Panc1 (cell line): ENCODE results near the gene AIMP2. TPM values are rescaled to one million over a fixed set of nuclear protein-coding genes. Genes with fewer than 3 reads are reported as not detected.
A peak's percentile ranks its signal among the peaks of the same experiment; 100 is the strongest.
"Not testable (repeated sequence)": the region's sequence is repeated elsewhere in the genome, so short reads cannot be mapped to it uniquely, and the experiment has no call there.

Source experiments
- ATAC-seq: fragments of 200-7000 bp; cut with Tn5 transposase; 2 replicates; pipeline ENCODE4 v1.9.1; 2020; ENCODE audit warnings: mild to moderate bottlenecking, moderate library complexity
- BruUV-seq: library from RNA; stranded (reverse); fragments of 400-500 nt; replicated peaks from 2 replicates; lab custom pipeline; 2021; lab: Mats Ljungman, UMichigan
- CTCF ChIA-PET: fragments of 300-600 bp; sonication (Branson Sonifier 250); formaldehyde crosslinking; loops from one replicate; lab custom pipeline; 2022; ENCODE audit warnings: antibody characterized with exemption; lab: Charles Lee
- POLR2A ChIA-PET: fragments of 300-600 bp; sonication (Branson Sonifier 250); formaldehyde crosslinking; loops from one replicate; lab custom pipeline; 2022; ENCODE audit warnings: antibody characterized with exemption; lab: Charles Lee
- DNase-seq: peaks from one replicate; pipeline ENCODE4 v3.0.0-alpha.2; 2010; ENCODE audit warnings: low read depth, low spot score
- H3K27ac ChIP-seq: 2 replicates; pipeline ENCODE4 v1.5.1; 2011; ENCODE audit warnings: mild to moderate bottlenecking, low read length, inconsistent platforms
- H3K27me3 ChIP-seq: fragments of 200-500 bp; sonication (Bioruptor generic); 2 replicates; pipeline ENCODE4 v1.6.0; 2014; ENCODE audit warnings: low read length, inconsistent platforms; ENCODE audit not compliant: control insufficient read depth, insufficient read depth
- H3K36me3 ChIP-seq: fragments of 200-500 bp; sonication (Bioruptor generic); 2 replicates; pipeline ENCODE4 v1.5.1; 2014; ENCODE audit warnings: inconsistent platforms, mild to moderate bottlenecking, low read length, moderate library complexity; ENCODE audit not compliant: control insufficient read depth, insufficient read depth
- H3K4me1 ChIP-seq: 2 replicates; pipeline ENCODE4 v1.5.1; 2011; ENCODE audit warnings: inconsistent platforms, mild to moderate bottlenecking, low read length, moderate library complexity; ENCODE audit not compliant: control insufficient read depth, insufficient read depth
- H3K4me3 ChIP-seq, 2 experiments: 2 replicates each; pipeline ENCODE4 v1.5.1; 2011 to 2012; ENCODE audit warnings: low read depth in 2 of 2, low read length in 2 of 2, mild to moderate bottlenecking in 2 of 2, inconsistent platforms in 1 of 2, moderate library complexity in 1 of 2
- H3K9me3 ChIP-seq: fragments of 200-500 bp; sonication (Bioruptor generic); 2 replicates; pipeline ENCODE4 v1.5.1; 2014; ENCODE audit warnings: low read depth, mild to moderate bottlenecking, inconsistent platforms, low read length, moderate library complexity; ENCODE audit not compliant: control insufficient read depth, insufficient read depth
- CTCF ChIP-seq: fragments of 450-650 bp; IDR thresholded peaks from 2 replicates; pipeline ENCODE4 v1.5.1; 2017; ENCODE audit warnings: mild to moderate bottlenecking
- POLR2AphosphoS5 ChIP-seq: IDR thresholded peaks from 2 replicates; pipeline ENCODE4 v1.6.1; 2012; ENCODE audit warnings: mild to moderate bottlenecking, low read depth, low read length, moderate library complexity
- SIN3A ChIP-seq: IDR thresholded peaks from 2 replicates; pipeline ENCODE4 v1.6.1; 2012; ENCODE audit warnings: low read depth, mild to moderate bottlenecking, low read length, moderate library complexity, borderline replicate concordance; ENCODE audit not compliant: insufficient read depth
- TCF7L2 ChIP-seq: IDR thresholded peaks from 2 replicates; pipeline ENCODE4 v1.6.1; 2011; ENCODE audit warnings: mild to moderate bottlenecking, low read depth, low read length, inconsistent platforms
- in situ Hi-C: cut with HindIII; loops from 2 replicates; pipeline ENCODE4 v1.10.0; 2016; ENCODE audit warnings: low sequenced_read_pairs, low pct_unique_long_range_greater_than_20kb
- intact Hi-C: fragments of 100-400 bp; cut with micrococcal nuclease; formaldehyde crosslinking; loops from one replicate; pipeline ENCODE4 v1.10.0; 2022; ENCODE audit not compliant: unreplicated experiment
- total RNA-seq: library from RNA; stranded (reverse); gene quantifications from one replicate; pipeline ENCODE4 v1.2.1, GENCODE V29; 2021; ENCODE audit not compliant: unreplicated experiment
- TF ChIP-seq, protein P1 (sequence below), 2 experiments: IDR thresholded peaks; 2 replicates each; pipeline ENCODE4 v1.6.1; 2011 to 2012; ENCODE audit warnings: low read depth in 2 of 2, control low read depth in 1 of 2, low read length in 1 of 2, mild to moderate bottlenecking in 1 of 2, moderate library complexity in 1 of 2; ENCODE audit not compliant: insufficient read depth in 1 of 2

AIMP2 gene
- total RNA-seq, 1 experiment from 2014 or later, result 126 TPM

DNA sequence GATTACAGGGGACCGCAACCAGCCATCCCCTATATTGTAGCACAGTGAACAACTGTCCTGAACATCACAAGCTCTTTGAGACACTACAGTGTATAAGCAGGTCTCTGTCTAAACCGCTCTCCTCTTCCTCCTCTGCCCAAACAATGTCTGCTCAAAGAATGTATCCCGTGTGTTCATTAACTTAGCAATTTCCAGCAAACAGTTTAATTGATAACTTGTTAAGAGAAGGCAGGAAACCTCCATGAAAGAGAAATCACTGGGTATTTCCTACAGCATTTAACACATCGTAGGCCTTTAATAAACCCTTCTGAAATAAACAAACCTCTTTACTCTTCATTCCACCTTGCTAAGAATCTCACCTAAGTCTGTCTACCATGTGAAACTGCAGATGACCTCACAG is 1.7 kb upstream of the AIMP2 start:
- no peaks in the 10 kb centered on the region for H3K27me3 ChIP-seq
- ATAC-seq (no peak), DNase-seq (no peak)
- H3K27ac ChIP-seq, result peak overlapping the region; percentile 85
- H3K9me3 ChIP-seq, result no peaks in the 10 kb centered on the region
- intact Hi-C loops, result no loop called here
- TF ChIP-seq POLR2AphosphoS5, result no peak
- no peak for TF ChIP-seq TCF7L2
- TF ChIP-seq, protein P1, sequence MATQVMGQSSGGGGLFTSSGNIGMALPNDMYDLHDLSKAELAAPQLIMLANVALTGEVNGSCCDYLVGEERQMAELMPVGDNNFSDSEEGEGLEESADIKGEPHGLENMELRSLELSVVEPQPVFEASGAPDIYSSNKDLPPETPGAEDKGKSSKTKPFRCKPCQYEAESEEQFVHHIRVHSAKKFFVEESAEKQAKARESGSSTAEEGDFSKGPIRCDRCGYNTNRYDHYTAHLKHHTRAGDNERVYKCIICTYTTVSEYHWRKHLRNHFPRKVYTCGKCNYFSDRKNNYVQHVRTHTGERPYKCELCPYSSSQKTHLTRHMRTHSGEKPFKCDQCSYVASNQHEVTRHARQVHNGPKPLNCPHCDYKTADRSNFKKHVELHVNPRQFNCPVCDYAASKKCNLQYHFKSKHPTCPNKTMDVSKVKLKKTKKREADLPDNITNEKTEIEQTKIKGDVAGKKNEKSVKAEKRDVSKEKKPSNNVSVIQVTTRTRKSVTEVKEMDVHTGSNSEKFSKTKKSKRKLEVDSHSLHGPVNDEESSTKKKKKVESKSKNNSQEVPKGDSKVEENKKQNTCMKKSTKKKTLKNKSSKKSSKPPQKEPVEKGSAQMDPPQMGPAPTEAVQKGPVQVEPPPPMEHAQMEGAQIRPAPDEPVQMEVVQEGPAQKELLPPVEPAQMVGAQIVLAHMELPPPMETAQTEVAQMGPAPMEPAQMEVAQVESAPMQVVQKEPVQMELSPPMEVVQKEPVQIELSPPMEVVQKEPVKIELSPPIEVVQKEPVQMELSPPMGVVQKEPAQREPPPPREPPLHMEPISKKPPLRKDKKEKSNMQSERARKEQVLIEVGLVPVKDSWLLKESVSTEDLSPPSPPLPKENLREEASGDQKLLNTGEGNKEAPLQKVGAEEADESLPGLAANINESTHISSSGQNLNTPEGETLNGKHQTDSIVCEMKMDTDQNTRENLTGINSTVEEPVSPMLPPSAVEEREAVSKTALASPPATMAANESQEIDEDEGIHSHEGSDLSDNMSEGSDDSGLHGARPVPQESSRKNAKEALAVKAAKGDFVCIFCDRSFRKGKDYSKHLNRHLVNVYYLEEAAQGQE (IDR thresholded peaks at IDR 0.05; ENCODE audit: insufficient read depth in 1 of 2, low read depth in 2 of 2, low read length in 1 of 2), result no peak
- TF ChIP-seq CTCF, result no peak
- TF ChIP-seq SIN3A, result no peak
- in situ Hi-C loops, result no loop called here
- no TSS peak for BruUV-seq
- H3K4me3 ChIP-seq, result peak overlapping the region; percentile 74 to 87; a peak in 3 of 4 replicates
- CTCF ChIA-PET, result interaction anchor here (0.6 kb wide), 1 partner anchor 10 kb away, joined by 5 read pairs; no protein-coding TSS in a partner anchor
- H3K4me1 ChIP-seq, result peaks cover 24% of the 10 kb centered on the region; the same call in 1 of the 2 replicates
- peaks cover 11% of the 10 kb centered on the region; the same call in 1 of the 2 replicates for H3K36me3 ChIP-seq
- POLR2A ChIA-PET, result interaction anchor here (0.7 kb wide), 2 partner anchors 171 to 522 kb away, joined by 8 read pairs; no protein-coding TSS in a partner anchor

- in situ Hi-C loops, H3K9me3 ChIP-seq, BruUV-seq, DNase-seq, ATAC-seq, H3K27me3 ChIP-seq, intact Hi-C loops: not testable (repeated sequence)
- ChIA-PET POLR2A (interaction anchor here (0.6 to 0.7 kb wide), 4 partner anchors 33 to 522 kb away, joined by 8 to 10 read pairs (median 9); no protein-coding TSS in a partner anchor), CTCF (interaction anchor here (0.6 kb wide), 3 partner anchors 11 to 820 kb away, joined by 5 to 9 read pairs (median 8); no protein-coding TSS in a partner anchor)
- H3K36me3 ChIP-seq, result peaks cover 11% of the 10 kb centered on the region; the same call in 1 of the 2 replicates
- H3K4me1 ChIP-seq, result peaks cover 24% of the 10 kb centered on the region; the same call in 1 of the 2 replicates
- H3K4me3 ChIP-seq, result peak overlapping the region; percentile 74 to 87
- H3K27ac ChIP-seq, result peak overlapping the region; percentile 85
Measured at GRCh38 chr7:6007835-6008590, 1.1 kb upstream of the AIMP2 start.

DNA sequence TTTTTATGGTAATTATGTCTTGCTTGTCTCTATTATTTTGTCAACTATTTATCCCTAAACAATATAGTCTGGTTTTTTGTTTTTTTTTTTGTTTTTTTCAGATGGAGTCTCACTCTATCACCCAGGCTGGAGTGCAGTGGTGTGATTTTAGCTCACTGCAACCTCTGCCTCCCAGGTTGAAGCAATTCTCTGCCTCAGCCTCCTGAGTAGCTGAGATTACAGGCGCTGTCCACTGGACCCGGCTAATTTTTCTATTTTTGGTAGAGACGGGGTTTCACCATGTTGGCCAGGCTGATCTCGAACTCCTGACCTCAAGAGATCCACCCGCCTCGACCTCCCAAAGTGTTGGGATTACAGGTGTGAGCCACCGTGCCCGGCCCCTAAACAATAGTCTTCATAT is 1.3 kb downstream of the AIMP2 start:
- intact Hi-C loops, H3K36me3 ChIP-seq, ATAC-seq, H3K9me3 ChIP-seq, H3K27me3 ChIP-seq, DNase-seq, BruUV-seq, CTCF ChIA-PET, POLR2A ChIA-PET, in situ Hi-C loops: not testable (repeated sequence)
- Histone ChIP-seq H3K4me3 (peak overlapping the region; percentile 74 to 87), H3K4me1 (peaks cover 24% of the 10 kb centered on the region; the same call in 1 of the 2 replicates), H3K27ac (peak overlapping the region; percentile 87)
